Fibroblast of skin of scalp (primary cell): ENCODE data around the gene ARL8A.
"Not testable (repeated sequence)": the region's sequence is repeated elsewhere in the genome, so short reads cannot be mapped to it uniquely, and the experiment has no call there.

ENCODE experiments used
- DNase-seq: peaks from one replicate; pipeline ENCODE4 v3.0.0-alpha.2; 2013

The ARL8A gene

GRCh38 chr1:202173993-202174392 is 29.5 kb upstream of the ARL8A start:
- DNase-seq: no peak

DNA sequence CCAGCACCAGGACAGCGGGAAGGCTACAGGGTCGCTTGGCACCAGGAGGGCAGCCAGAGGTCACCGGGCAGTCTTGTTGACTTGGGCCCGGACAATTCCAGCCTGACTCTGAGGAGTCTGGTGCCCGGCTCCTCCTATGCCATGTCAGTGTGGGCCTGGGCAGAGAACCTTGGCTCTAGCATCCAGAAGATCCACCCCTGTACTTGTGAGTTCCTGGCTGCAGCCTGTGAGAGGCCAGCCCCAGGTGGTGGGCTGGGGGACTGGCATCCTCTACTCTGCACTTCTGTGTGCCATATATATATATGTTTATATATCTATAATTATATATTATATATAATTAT is 27.4 kb upstream of the ARL8A start:
- DNase-seq: no peak

DNA sequence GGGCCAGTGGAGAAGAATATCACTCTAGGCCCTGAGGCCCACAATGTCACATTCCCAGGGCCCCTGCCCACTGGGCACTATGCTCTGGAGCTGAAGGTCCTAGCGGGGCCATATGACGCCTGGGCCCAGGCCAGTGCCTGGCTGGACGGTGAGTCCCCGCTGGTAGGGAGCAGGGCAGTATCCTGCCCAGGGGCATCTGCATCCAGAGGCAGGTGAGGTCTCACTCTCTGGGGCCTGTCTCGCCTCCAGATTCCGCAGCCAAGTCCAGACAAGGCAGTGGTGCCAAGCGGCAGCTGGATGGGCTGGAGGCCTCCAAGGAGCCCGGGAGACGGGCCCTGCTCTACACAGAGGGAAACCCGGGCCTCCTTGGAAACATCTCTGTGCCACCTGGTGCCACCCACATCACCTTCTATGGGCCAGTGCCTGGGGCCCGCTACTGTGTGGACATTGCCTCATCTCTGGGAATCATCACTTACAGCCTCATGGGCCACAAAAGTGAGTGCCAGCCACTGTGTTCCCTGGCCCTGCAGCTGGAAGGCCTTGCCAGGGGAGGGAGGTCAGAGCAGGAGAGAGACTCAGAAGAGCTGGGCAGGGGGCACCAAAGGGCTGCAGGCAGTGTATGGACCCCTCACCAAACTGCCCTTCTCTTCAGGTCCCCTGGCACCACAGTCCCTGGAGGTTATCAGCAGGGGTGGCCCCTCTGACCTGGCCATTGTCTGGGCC is 26.9 kb upstream of the ARL8A start:
- no peak for DNase-seq

DNA sequence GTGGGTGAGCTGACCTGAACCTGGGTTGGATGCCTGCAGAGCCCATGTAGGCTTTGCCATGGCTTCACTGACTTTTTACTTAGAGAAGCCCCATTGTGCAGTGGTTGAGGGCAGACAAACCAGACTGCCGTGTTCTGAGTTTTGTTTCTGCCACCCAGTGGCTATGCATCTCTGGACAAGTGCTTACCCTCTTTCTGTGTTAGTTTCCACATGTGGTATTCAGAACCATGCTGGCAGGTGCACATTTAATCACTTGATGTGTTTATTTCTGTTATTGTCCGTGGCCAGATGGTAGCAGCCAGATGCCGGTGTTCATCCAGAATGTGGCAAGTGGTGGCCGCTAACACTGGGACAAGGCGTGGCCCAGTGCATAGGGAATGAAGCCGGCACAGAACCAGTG is 26.2 kb upstream of the ARL8A start:
- DNase-seq: no peak

DNA sequence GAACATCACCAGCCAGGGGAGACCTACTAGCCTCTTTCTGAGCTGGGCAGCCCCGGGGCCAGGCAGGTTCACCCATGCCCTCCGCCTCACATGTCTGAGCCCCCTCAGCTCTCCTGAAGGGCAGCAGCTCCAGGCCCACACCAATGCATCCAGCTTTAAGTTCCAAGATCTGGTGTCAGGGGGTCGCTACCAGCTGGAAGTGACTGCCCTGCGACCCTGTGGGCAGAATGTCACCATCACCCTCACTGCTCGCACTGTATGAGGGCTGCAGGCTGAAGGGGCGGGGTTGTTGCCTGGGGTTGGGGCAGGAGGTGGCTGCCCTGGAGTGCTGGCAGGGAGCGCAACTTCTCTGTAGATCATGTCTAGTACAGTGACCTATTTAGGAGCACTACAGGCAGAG is 24.3 kb upstream of the ARL8A start:
- DNase-seq: no peak

GRCh38 chr1:202167708-202168415 is 23.3 kb upstream of the ARL8A start:
- peak; percentile 38 for DNase-seq

DNA sequence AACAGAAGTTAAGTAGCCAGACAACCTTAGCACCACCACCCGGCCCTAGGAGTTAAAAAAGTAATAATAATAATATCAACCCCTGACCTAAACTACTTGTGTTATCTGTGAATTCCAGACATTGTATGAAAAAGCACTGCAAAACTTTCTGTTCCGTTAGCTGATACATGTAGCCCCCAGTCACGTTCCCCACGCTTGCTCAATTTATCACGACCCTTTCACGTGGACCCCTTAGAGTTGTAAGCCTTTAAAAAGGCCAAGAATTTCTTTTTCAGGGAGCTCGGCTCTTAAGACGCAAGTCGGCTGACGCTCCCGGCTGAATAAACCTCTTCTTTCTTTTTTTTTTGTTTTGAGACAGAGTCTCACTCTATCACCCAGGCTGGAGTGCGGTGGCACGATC is 22.5 kb upstream of the ARL8A start:
- DNase-seq: not testable (repeated sequence)

DNA sequence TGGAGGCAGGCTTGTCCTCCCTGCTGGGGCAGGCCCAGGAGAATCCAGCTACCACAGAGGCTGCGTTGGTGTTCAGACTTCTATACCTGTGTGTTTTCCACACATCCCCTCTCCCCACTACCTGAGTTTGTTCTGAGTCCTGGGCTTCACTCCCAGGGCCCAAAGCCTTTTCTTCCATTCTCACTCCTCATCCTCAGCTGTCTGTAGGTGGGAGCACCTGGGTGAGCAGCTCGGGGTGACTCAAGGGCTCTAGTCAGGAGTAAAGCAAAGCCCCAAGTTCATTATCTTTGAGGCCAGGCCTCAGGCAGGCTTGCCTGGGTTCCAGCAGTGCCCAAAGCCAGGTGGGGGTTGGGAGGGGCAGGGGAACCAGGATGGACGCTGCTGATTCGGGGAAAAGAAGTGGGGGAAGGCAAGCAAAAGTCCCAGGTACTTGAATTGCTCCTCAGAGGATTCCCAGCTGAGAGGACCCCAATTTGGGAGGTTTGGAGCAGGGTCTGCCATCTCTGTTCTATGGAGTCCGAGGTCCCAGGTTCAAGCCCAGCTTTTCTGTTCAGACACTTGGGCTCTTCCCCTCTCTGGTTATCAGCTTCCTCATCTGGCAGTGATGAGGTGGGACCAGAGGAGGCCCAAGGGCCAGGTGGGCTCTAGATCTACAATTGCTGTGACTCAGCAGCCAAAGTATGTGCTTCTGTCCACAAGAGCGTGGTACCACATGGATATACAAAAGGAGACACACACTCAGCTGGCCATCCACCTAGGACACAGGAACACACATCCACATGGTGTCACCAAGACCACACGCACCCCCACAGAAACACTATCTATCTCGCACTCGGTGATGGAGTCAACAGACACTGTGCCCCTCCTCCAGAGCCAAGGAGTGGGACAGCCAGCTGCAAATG is 21.7 kb upstream of the ARL8A start:
- no peak for DNase-seq

GRCh38 chr1:202165267-202165941 is 20.9 kb upstream of the ARL8A start:
- no peak for DNase-seq

- no peak for DNase-seq
Measured at GRCh38 chr1:202164271-202165037, 19.9 kb upstream of the ARL8A start.

GRCh38 chr1:202163281-202164270 is 19.0 kb upstream of the ARL8A start:
- no peak for DNase-seq

- no peak for DNase-seq
Measured at GRCh38 chr1:202162418-202163280, 18.1 kb upstream of the ARL8A start.

- DNase-seq: no peak
Measured at GRCh38 chr1:202162047-202162417, 17.5 kb upstream of the ARL8A start.

- DNase-seq: no peak
Measured at GRCh38 chr1:202161151-202162046, 16.9 kb upstream of the ARL8A start.

DNA sequence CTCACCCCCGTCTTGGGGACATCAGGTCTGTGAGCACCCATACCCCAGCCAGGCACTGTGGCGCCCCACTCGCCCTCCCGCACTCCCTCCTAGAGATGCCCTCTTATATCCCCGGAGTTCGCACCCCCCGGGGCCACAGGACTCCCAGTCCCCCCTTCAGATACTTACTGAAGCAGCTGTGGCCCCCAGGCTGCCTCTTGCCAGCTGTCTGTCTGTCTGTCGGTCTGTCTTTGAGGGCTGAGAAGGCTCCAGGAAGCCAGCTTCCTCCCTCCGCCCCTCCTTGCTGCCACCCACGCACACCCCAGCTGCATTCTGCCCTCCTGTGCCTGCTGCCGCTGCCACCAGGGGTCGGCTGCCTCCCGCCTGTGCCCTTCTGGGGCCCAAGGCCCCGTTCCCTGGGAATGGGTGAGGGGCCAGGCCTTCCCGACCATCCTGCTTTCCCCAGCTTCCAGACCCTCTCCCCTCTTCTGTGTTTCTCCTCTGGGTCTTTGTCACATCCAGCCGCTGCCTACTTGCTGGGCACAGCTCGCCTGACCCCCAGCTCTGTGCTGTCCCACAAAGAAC is 15.9 kb upstream of the ARL8A start, which contains the start of gene PTPN7:
TSS of gene PTPN7 (minus strand) at position 226 of the 564 bp plus-strand sequence. CDS start 1,200 bp downstream, outside the sequence.
- no peak for DNase-seq

DNA sequence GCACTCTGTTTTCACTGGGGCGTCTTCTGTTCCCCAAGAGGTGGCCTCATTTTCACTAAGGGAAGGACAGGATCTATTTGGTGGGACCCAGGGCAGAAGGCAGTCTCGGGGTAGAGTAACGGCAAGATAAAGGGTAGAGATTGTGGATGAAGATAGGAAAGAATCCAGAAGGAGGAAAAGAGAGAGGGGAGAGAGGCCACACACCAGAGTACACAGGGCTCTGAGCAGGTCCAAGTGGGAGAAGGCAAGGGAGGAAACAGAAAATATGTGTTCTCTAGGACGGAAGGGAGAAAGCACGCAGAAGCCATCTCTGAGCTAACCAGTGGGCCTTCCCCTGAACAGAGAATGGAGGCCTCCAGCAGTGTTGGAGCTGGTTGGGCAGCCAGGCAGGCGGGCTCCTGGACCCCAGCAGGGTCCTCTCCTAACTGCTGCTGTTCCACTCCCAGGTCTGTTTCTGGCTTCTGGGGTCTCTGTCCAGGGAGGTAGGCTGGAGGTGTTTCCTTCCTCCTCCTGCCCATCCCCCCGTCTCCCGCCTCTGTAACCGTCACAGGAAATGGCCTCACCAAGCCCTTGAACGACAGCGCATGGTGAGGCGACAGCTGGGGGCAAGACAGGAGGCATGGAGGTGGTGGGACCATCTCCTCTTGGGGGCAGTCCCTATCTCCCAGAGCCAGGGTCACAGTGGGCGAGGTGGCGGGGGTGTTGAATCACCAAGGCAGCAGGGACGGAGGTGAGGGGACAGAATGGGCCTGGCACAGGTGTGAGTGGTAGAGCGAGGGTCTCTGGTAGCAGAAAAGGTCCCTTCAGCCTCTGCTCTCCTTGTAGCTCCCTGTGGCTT is 15.2 kb upstream of the ARL8A start:
- DNase-seq: no peak
